HCT116 (cell line): ENCODE data around the gene HEXIM1. TPM values are rescaled to one million over a fixed set of nuclear protein-coding genes. Genes with fewer than 3 reads are reported as not detected.
A peak's percentile ranks its signal among the peaks of the same experiment; 100 is the strongest.

ENCODE experiments used
- ATAC-seq: fragments of 200-7000 bp; cut with Tn5 transposase; 2 replicates; pipeline ENCODE4 v1.9.1; 2020; ENCODE audit warnings: mild to moderate bottlenecking, moderate library complexity
- BruUV-seq: library from RNA; stranded (reverse); fragments of 400-500 nt; replicated peaks from 2 replicates; lab custom pipeline; 2021; lab: Mats Ljungman, UMichigan
- CTCF ChIA-PET: fragments of 300-600 bp; sonication (Branson Sonifier 250); formaldehyde crosslinking; loops from one replicate; lab custom pipeline; 2021; ENCODE audit warnings: antibody characterized with exemption; lab: Charles Lee
- POLR2A ChIA-PET: fragments of 300-600, 350-600 bp; sonication (Branson Sonifier 250); formaldehyde crosslinking; loops from one replicate; lab custom pipeline; 2021; ENCODE audit warnings: antibody characterized with exemption; lab: Charles Lee
- RAD21 ChIA-PET, 2 experiments: fragments of 300-600 bp; sonication (Branson Sonifier 250); formaldehyde crosslinking; loops; one replicate each; lab custom pipeline; 2023; ENCODE audit warnings: low total read pairs in 2 of 2; ENCODE audit not compliant: uncharacterized antibody in 2 of 2, unreplicated experiment in 2 of 2, low non-redundant PET in 1 of 2; lab: Charles Lee
- DNase-seq: peaks from one replicate; pipeline ENCODE4 v3.0.0-alpha.2; 2010; ENCODE audit warnings: low read depth, low spot score
- H2AFZ ChIP-seq: fragments of 200-600 bp; shearing (Covaris generic), sonication (generic); 2 replicates; pipeline ENCODE4 v1.6.1; 2017; ENCODE audit warnings: low read depth, mixed run types, mixed read lengths, antibody characterized with exemption, low read length; ENCODE audit not compliant: poor library complexity, severe bottlenecking
- H3K27ac ChIP-seq: 2 replicates; pipeline ENCODE4 v1.5.1; 2012; ENCODE audit warnings: low read depth, low read length
- H3K27me3 ChIP-seq: fragments of 200-600 bp; sonication (generic); 2 replicates; pipeline ENCODE4 v1.6.1; 2016; ENCODE audit warnings: mixed run types, low read length, mixed read lengths; ENCODE audit not compliant: insufficient read depth
- H3K36me3 ChIP-seq, 2 experiments: fragments of 200-500 bp in 1 of 2; fragments of 200-600 bp in 1 of 2; sonication (Bioruptor generic) in 1 of 2; sonication (generic) in 1 of 2; 2 replicates each; pipeline versions ENCODE4 v1.5.1 to v1.6.1; 2014 to 2016; ENCODE audit warnings: low read length in 2 of 2, inconsistent platforms in 1 of 2, mixed read lengths in 1 of 2, mixed run types in 1 of 2; ENCODE audit not compliant: insufficient read depth in 2 of 2, control insufficient read depth in 1 of 2
- H3K4me1 ChIP-seq, 2 experiments: fragments of 200-600 bp in 1 of 2; sonication (generic) in 1 of 2; 2 replicates each; pipeline versions ENCODE4 v1.5.1 to v1.6.1; 2012 to 2017; ENCODE audit warnings: low read length in 2 of 2, inconsistent platforms in 1 of 2, mild to moderate bottlenecking in 1 of 2, mixed read lengths in 1 of 2, mixed run types in 1 of 2, moderate library complexity in 1 of 2; ENCODE audit not compliant: insufficient read depth in 2 of 2, control insufficient read depth in 1 of 2
- H3K4me2 ChIP-seq: fragments of 200-600 bp; sonication (generic); 2 replicates; pipeline ENCODE4 v1.6.1; 2017; ENCODE audit warnings: mixed run types, low read length, mixed read lengths
- H3K4me3 ChIP-seq, 2 experiments: fragments of 200-600 bp in 1 of 2; sonication (generic) in 1 of 2; replicated peaks in 1 of 2; 2 replicates each; pipeline ENCODE4 v1.5.1; 2011 to 2016; ENCODE audit warnings: low read length in 2 of 2, control low read depth in 1 of 2, low read depth in 1 of 2, mild to moderate bottlenecking in 1 of 2, mixed read lengths in 1 of 2, mixed run types in 1 of 2
- H3K79me2 ChIP-seq: fragments of 200-600 bp; sonication (generic); 2 replicates; pipeline ENCODE4 v1.6.1; 2017; ENCODE audit warnings: mild to moderate bottlenecking, mixed run types, low read length, moderate library complexity, mixed read lengths; ENCODE audit not compliant: insufficient read depth
- H3K9ac ChIP-seq: fragments of 200-600 bp; sonication (generic); 2 replicates; pipeline ENCODE4 v1.6.1; 2016; ENCODE audit warnings: low read length, mixed read lengths
- H3K9me2 ChIP-seq: fragments of 200-600 bp; sonication (generic), shearing (Covaris generic); 2 replicates; pipeline ENCODE4 v1.6.1; 2017; ENCODE audit warnings: mixed run types, mild to moderate bottlenecking, moderate library complexity; ENCODE audit not compliant: insufficient read depth
- H3K9me3 ChIP-seq, 2 experiments: fragments of 200-500 bp in 1 of 2; fragments of 200-600 bp in 1 of 2; sonication (Bioruptor generic) in 1 of 2; sonication (generic) in 1 of 2; 2 replicates each; pipeline ENCODE4 v1.6.1; 2014 to 2017; ENCODE audit warnings: low read length in 2 of 2, mixed read lengths in 2 of 2, inconsistent platforms in 1 of 2, low read depth in 1 of 2, mild to moderate bottlenecking in 1 of 2, mixed run types in 1 of 2, moderate library complexity in 1 of 2; ENCODE audit not compliant: control insufficient read depth in 1 of 2, insufficient read depth in 1 of 2
- H4K20me1 ChIP-seq: fragments of 200-600 bp; sonication (generic), shearing (Covaris generic); 2 replicates; pipeline ENCODE4 v1.6.1; 2017; ENCODE audit warnings: mixed run types, mild to moderate bottlenecking, moderate library complexity; ENCODE audit not compliant: insufficient read depth
- CEBPB ChIP-seq: IDR thresholded peaks from 2 replicates; pipeline ENCODE4 v1.6.1; 2012; ENCODE audit warnings: low read depth
- CTCF ChIP-seq, 3 experiments: fragments of 200-600 bp in 1 of 3; sonication (generic) in 1 of 3; IDR thresholded peaks in 2 of 3; conservative IDR thresholded peaks in 1 of 3; 2 replicates each; pipeline ENCODE4 v1.5.1; 2012 to 2017; ENCODE audit warnings: low read depth in 2 of 3, low read length in 2 of 3, antibody characterized with exemption in 1 of 3, borderline replicate concordance in 1 of 3, control low read depth in 1 of 3, mild to moderate bottlenecking in 1 of 3, mixed read lengths in 1 of 3, mixed run types in 1 of 3, moderate library complexity in 1 of 3; ENCODE audit not compliant: insufficient read depth in 1 of 3
- EGR1 ChIP-seq: IDR thresholded peaks from 2 replicates; pipeline ENCODE4 v1.6.1; 2012; ENCODE audit warnings: low read depth
- ELF1 ChIP-seq: IDR thresholded peaks from 2 replicates; pipeline ENCODE4 v1.6.1; 2012; ENCODE audit warnings: low read depth, borderline replicate concordance
- EZH2 ChIP-seq: fragments of 200-600 bp; sonication (generic); IDR thresholded peaks from 2 replicates; pipeline ENCODE4 v1.6.1; 2017; ENCODE audit warnings: antibody characterized with exemption, mixed run types
- FOSL1 ChIP-seq: IDR thresholded peaks from 2 replicates; pipeline ENCODE4 v1.6.1; 2012; ENCODE audit warnings: low read depth
- POLR2A ChIP-seq: IDR thresholded peaks from 2 replicates; pipeline ENCODE4 v1.7.0; 2011; ENCODE audit warnings: borderline replicate concordance; ENCODE audit not compliant: insufficient read depth, insufficient read length; ENCODE audit errors: extremely low read depth
- POLR2AphosphoS5 ChIP-seq: IDR thresholded peaks from 2 replicates; pipeline ENCODE4 v1.6.1; 2011; ENCODE audit warnings: mild to moderate bottlenecking, low read depth, low read length, moderate library complexity
- RAD21 ChIP-seq: IDR thresholded peaks from 2 replicates; pipeline ENCODE4 v1.6.1; 2012; ENCODE audit warnings: low read depth, mild to moderate bottlenecking
- SIN3A ChIP-seq: IDR thresholded peaks from 2 replicates; pipeline ENCODE4 v1.6.1; 2012; ENCODE audit warnings: low read depth
- SP1 ChIP-seq: IDR thresholded peaks from 2 replicates; pipeline ENCODE4 v1.6.1; 2012; ENCODE audit warnings: low read depth
- SRF ChIP-seq: IDR thresholded peaks from 2 replicates; pipeline ENCODE4 v1.6.1; 2012; ENCODE audit warnings: low read depth
- TCF7L2 ChIP-seq: IDR thresholded peaks from 2 replicates; pipeline ENCODE4 v1.7.0; 2011; ENCODE audit warnings: borderline replicate concordance, inconsistent platforms; ENCODE audit not compliant: insufficient read depth, insufficient read length; ENCODE audit errors: extremely low read depth
- YY1 ChIP-seq: IDR thresholded peaks from 2 replicates; pipeline ENCODE4 v1.6.1; 2011; ENCODE audit warnings: low read length, low read depth, moderate library complexity, mild to moderate bottlenecking; ENCODE audit not compliant: insufficient replicate concordance; ENCODE audit errors: extremely low read depth
- ZBTB33 ChIP-seq: IDR thresholded peaks from 2 replicates; pipeline ENCODE4 v1.6.1; 2011; ENCODE audit warnings: mild to moderate bottlenecking, low read length, moderate library complexity; ENCODE audit not compliant: insufficient replicate concordance; ENCODE audit errors: extremely low read depth
- ZFX ChIP-seq: fragments of 450-650 bp; IDR thresholded peaks from 2 replicates; pipeline ENCODE4 v1.6.1; 2017
- ZNF274 ChIP-seq: fragments of 200-500 bp; sonication (Bioruptor generic); IDR thresholded peaks from 2 replicates; pipeline ENCODE4 v1.6.1; 2014; ENCODE audit warnings: mild to moderate bottlenecking, low read depth, low read length, inconsistent platforms
- intact Hi-C: fragments of 100-400 bp; cut with micrococcal nuclease; formaldehyde crosslinking; loops from 2 replicates; pipeline ENCODE4 v1.10.0; 2022
- total RNA-seq: library from RNA; stranded (reverse); gene quantifications from one replicate; pipeline ENCODE4 v1.2.1, GENCODE V29; 2021; ENCODE audit not compliant: unreplicated experiment
- TF ChIP-seq, protein P1 (sequence below): IDR thresholded peaks from 2 replicates; pipeline ENCODE4 v1.6.1; 2012; ENCODE audit warnings: low read depth
- TF ChIP-seq, protein P2 (sequence below): IDR thresholded peaks from 2 replicates; pipeline ENCODE4 v1.6.1; 2012
- TF ChIP-seq, protein P3 (sequence below): IDR thresholded peaks from 2 replicates; pipeline ENCODE4 v1.6.1; 2012

The HEXIM1 gene
- total RNA-seq, 1 experiment from 2014 or later = 58.0 TPM

DNA sequence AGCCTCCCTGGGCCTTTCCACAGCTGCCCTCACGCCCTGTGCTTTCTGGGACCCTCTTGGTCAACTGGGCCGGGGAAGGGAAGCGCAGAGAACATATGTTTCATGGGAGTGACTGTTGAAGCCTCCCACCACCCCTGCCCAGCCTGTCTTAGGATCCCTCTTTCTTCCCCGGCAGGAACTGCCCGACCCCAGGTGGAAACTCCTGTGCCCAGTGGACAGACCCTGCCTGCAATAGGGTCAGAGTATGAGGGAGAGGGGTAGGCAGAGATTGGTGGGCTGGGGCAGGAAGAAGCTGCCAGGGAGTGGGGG is 23.9 kb downstream of the HEXIM1 start:
- peak overlapping the region; percentile 99 for H3K27ac ChIP-seq
- H3K9me3 ChIP-seq = no peaks in the 10 kb centered on the region
- RAD21 ChIA-PET = interaction anchor here (1.2 to 1.4 kb wide), 2 partner anchors 11 kb away, joined by 5 read pairs; partner anchors contain the start of gene HEXIM2 (in 2 of the 2)
- ATAC-seq (peak; percentile 15), DNase-seq (no peak)
- BruUV-seq = no TSS peak
- peak overlapping the region; percentile 81 for H3K9ac ChIP-seq
- peak overlapping the region; percentile 28 to 60 for H3K4me3 ChIP-seq
- no peak overlapping the region for H2AFZ ChIP-seq
- H3K27me3 ChIP-seq = no peaks in the 10 kb centered on the region
- POLR2A ChIA-PET = interaction anchor here (0.7 to 7.0 kb wide), 7 partner anchors 10 to 23 kb away, joined by 4 to 176 read pairs (median 14); partner anchors contain the start of genes HEXIM1 and HEXIM2
- peaks cover 64 to 70% of the 10 kb centered on the region in 2 experiments for H3K4me1 ChIP-seq
- CTCF ChIA-PET = interaction anchor here (1.2 to 4.4 kb wide), 3 partner anchors 9 to 26 kb away, joined by 5 to 36 read pairs (median 29); partner anchors contain the start of gene HEXIM1
- no peaks in the 10 kb centered on the region for H4K20me1 ChIP-seq
- TF ChIP-seq SIN3A (no peak), ELF1 (no peak), TCF7L2 (no peak), EZH2 (no peak), CTCF (IDR thresholded peaks at IDR 0.05 in 2 of 3, conservative IDR thresholded peaks at IDR 0.05 in 1 of 3; ENCODE audit: borderline replicate concordance in 1 of 3, insufficient read depth in 1 of 3, low read depth in 2 of 3, low read length in 2 of 3) (no peak), ZBTB33 (no peak), EGR1 (no peak), CEBPB (no peak), POLR2AphosphoS5 (no peak), ZFX (no peak), RAD21 (no peak), SRF (no peak), YY1 (no peak), ZNF274 (no peak), POLR2A (no peak), SP1 (no peak), FOSL1 (no peak)
- TF ChIP-seq, protein P1, sequence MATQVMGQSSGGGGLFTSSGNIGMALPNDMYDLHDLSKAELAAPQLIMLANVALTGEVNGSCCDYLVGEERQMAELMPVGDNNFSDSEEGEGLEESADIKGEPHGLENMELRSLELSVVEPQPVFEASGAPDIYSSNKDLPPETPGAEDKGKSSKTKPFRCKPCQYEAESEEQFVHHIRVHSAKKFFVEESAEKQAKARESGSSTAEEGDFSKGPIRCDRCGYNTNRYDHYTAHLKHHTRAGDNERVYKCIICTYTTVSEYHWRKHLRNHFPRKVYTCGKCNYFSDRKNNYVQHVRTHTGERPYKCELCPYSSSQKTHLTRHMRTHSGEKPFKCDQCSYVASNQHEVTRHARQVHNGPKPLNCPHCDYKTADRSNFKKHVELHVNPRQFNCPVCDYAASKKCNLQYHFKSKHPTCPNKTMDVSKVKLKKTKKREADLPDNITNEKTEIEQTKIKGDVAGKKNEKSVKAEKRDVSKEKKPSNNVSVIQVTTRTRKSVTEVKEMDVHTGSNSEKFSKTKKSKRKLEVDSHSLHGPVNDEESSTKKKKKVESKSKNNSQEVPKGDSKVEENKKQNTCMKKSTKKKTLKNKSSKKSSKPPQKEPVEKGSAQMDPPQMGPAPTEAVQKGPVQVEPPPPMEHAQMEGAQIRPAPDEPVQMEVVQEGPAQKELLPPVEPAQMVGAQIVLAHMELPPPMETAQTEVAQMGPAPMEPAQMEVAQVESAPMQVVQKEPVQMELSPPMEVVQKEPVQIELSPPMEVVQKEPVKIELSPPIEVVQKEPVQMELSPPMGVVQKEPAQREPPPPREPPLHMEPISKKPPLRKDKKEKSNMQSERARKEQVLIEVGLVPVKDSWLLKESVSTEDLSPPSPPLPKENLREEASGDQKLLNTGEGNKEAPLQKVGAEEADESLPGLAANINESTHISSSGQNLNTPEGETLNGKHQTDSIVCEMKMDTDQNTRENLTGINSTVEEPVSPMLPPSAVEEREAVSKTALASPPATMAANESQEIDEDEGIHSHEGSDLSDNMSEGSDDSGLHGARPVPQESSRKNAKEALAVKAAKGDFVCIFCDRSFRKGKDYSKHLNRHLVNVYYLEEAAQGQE = no peak
- TF ChIP-seq, protein P2, sequence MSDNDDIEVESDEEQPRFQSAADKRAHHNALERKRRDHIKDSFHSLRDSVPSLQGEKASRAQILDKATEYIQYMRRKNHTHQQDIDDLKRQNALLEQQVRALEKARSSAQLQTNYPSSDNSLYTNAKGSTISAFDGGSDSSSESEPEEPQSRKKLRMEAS = no peak
- TF ChIP-seq, protein P3, sequence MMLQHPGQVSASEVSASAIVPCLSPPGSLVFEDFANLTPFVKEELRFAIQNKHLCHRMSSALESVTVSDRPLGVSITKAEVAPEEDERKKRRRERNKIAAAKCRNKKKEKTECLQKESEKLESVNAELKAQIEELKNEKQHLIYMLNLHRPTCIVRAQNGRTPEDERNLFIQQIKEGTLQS = no peak
- no peaks in the 10 kb centered on the region for H3K79me2 ChIP-seq
- intact Hi-C loops = loop anchor here (2.0 kb wide), 1 partner anchor 23 kb away; the partner anchor contains the start of gene HEXIM1
- H3K4me2 ChIP-seq = peak overlapping the region; percentile 98
- no peaks in the 10 kb centered on the region for H3K9me2 ChIP-seq
- H3K36me3 ChIP-seq = no peaks in the 10 kb centered on the region
